Breast epithelium (tissue), 4 donors: ENCODE measurements around the gene MFSD12. TPM values are rescaled to one million over a fixed set of nuclear protein-coding genes. Genes with fewer than 3 reads are reported as not detected.
"Not testable (repeated sequence)": the region's sequence is repeated elsewhere in the genome, so short reads cannot be mapped to it uniquely, and the experiment has no call there.

Source experiments
- DNase-seq, 2 donors: peaks; one replicate each; pipeline ENCODE4 v3.0.0-alpha.2; 2019; ENCODE audit warnings: low spot score in 2 of 2
- H3K27ac ChIP-seq, 2 donors: fragments of 200-600 bp; sonication (generic) in 1 of 2; one replicate each; pipeline ENCODE4 v1.5.1; 2016 to 2019; ENCODE audit warnings: mild to moderate bottlenecking in 1 of 2
- H3K27me3 ChIP-seq, 2 donors: fragments of 200-600 bp; sonication (generic) in 1 of 2; one replicate each; pipeline versions ENCODE4 v1.5.1 to v1.6.0; 2017 to 2019; ENCODE audit warnings: control low read depth in 1 of 2, mild to moderate bottlenecking in 1 of 2
- H3K36me3 ChIP-seq: fragments of 200-600 bp; one replicate; pipeline ENCODE4 v1.5.1; 2019
- H3K4me1 ChIP-seq, 2 donors: fragments of 200-600 bp; sonication (generic); one replicate each; pipeline ENCODE4 v1.5.1; 2016 to 2019; ENCODE audit warnings: control low read depth in 1 of 2
- H3K4me3 ChIP-seq, 3 donors: fragments of 200-600 bp; sonication (generic); 1 replicate in 2 of 3; 2 replicates in 1 of 3; pipeline ENCODE4 v1.5.1; 2016 to 2019; ENCODE audit warnings: mild to moderate bottlenecking in 3 of 3, moderate library complexity in 2 of 3
- H3K9me3 ChIP-seq, 2 donors: fragments of 200-600 bp; sonication (generic) in 1 of 2; one replicate each; pipeline ENCODE4 v1.5.1; 2016 to 2019; ENCODE audit warnings: control low read depth in 1 of 2
- CTCF ChIP-seq, 3 donors: fragments of 450-650 bp; IDR thresholded peaks; one replicate each; pipeline ENCODE4 v1.5.1; 2016 to 2017; ENCODE audit warnings: antibody characterized with exemption in 3 of 3, mild to moderate bottlenecking in 3 of 3, moderate library complexity in 3 of 3
- POLR2A ChIP-seq: fragments of 450-650 bp; IDR thresholded peaks from one replicate; pipeline ENCODE4 v1.6.1; 2016; ENCODE audit warnings: antibody characterized with exemption, mild to moderate bottlenecking, moderate library complexity
- POLR2AphosphoS5 ChIP-seq, 3 donors: sonication (generic); formaldehyde crosslinking; IDR thresholded peaks; one replicate each; pipeline ENCODE4 v1.6.1; 2017; ENCODE audit warnings: antibody characterized with exemption in 3 of 3
- intact Hi-C: fragments of 100-400 bp; cut with DNase I; formaldehyde crosslinking; loops from one replicate; pipeline ENCODE4 v1.15.1; 2023; ENCODE audit warnings: low total_unique reads
- total RNA-seq, 3 donors: library from RNA; depleted of rRNA; stranded (reverse); fragments of >200 nt; gene quantifications; one replicate each; pipeline ENCODE4 v1.1.0, GENCODE V29; 2016

Gene MFSD12
- total RNA-seq, 3 donors from 2014 or later: 44.5 to 50.9 (median 44.9) TPM

GRCh38 chr19:3589949-3590348 is 32.6 kb upstream of the MFSD12 start:
- DNase-seq: no peak
- TF ChIP-seq POLR2A (no peak), CTCF (IDR thresholded peaks at IDR 0.05) (no peak), POLR2AphosphoS5 (IDR thresholded peaks at IDR 0.05) (no peak)
- no peak overlapping the region for H3K4me3 ChIP-seq
- no peaks in the 10 kb centered on the region for H3K4me1 ChIP-seq
- no peak overlapping the region for H3K27ac ChIP-seq
- peaks cover 4 to 9% of the 10 kb centered on the region in 2 donors for H3K27me3 ChIP-seq
- H3K36me3 ChIP-seq: no peaks in the 10 kb centered on the region
- H3K9me3 ChIP-seq: no peaks in the 10 kb centered on the region
- intact Hi-C loops: no loop called here

GRCh38 chr19:3589439-3589838 is 32.1 kb upstream of the MFSD12 start:
- Histone ChIP-seq H3K27ac (no peak overlapping the region), H3K9me3 (no peaks in the 10 kb centered on the region), H3K4me3 (no peak overlapping the region), H3K36me3 (no peaks in the 10 kb centered on the region), H3K27me3 (peaks cover 5 to 9% of the 10 kb centered on the region in 2 donors), H3K4me1 (no peaks in the 10 kb centered on the region)
- DNase-seq: no peak
- intact Hi-C loops: no loop called here
- TF ChIP-seq CTCF (IDR thresholded peaks at IDR 0.05) (no peak), POLR2AphosphoS5 (IDR thresholded peaks at IDR 0.05) (no peak), POLR2A (no peak)

GRCh38 chr19:3586707-3587346 is 29.4 kb upstream of the MFSD12 start:
- Histone ChIP-seq H3K4me3 (no peak overlapping the region), H3K27ac (no peak overlapping the region), H3K27me3 (peaks cover 5 to 9% of the 10 kb centered on the region in 2 donors), H3K9me3 (no peaks in the 10 kb centered on the region), H3K4me1 (no peaks in the 10 kb centered on the region), H3K36me3 (no peaks in the 10 kb centered on the region)
- intact Hi-C loops: no loop called here
- no peak for DNase-seq
- TF ChIP-seq POLR2A: no peak

GRCh38 chr19:3586127-3586626 is 28.8 kb upstream of the MFSD12 start:
- Histone ChIP-seq H3K27me3 (peaks cover 5 to 9% of the 10 kb centered on the region in 2 donors), H3K36me3 (no peaks in the 10 kb centered on the region), H3K9me3 (no peaks in the 10 kb centered on the region), H3K4me1 (no peaks in the 10 kb centered on the region), H3K27ac (no peak overlapping the region), H3K4me3 (peak overlapping the region; percentile 36 to 67 (median 41))
- intact Hi-C loops: no loop called here
- TF ChIP-seq POLR2AphosphoS5 (IDR thresholded peaks at IDR 0.05): no peak
- TF ChIP-seq CTCF (IDR thresholded peaks at IDR 0.05): peak in 2 of 3 donors; percentile 21 to 25
- TF ChIP-seq POLR2A: no peak
- DNase-seq: no peak

- intact Hi-C loops: no loop called here
- peak within 1 kb of the TSS; percentile 36 to 67 (median 41) for H3K4me3 ChIP-seq
- peaks cover 5 to 9% of the 10 kb centered on the region in 2 donors for H3K27me3 ChIP-seq
- H3K36me3 ChIP-seq: no peaks in the 10 kb centered on the region
- no peaks in the 10 kb centered on the region for H3K9me3 ChIP-seq
- no peak for DNase-seq
- TF ChIP-seq CTCF (IDR thresholded peaks at IDR 0.05) (no peak), POLR2A (no peak), POLR2AphosphoS5 (IDR thresholded peaks at IDR 0.05) (no peak)
- no peaks in the 10 kb centered on the region for H3K4me1 ChIP-seq
- no peak within 1 kb of the TSS for H3K27ac ChIP-seq
These were observed 28.1 kb upstream of the MFSD12 start, which contains the start of gene GIPC3 for GRCh38 chr19:3585301-3586126. Gene GIPC3, plus strand, starts transcription at chr19:3585478. Its CDS starts 120 bp downstream, at chr19:3585598.

- not testable (repeated sequence) for H3K36me3 ChIP-seq
These were observed 26.8 kb upstream of the MFSD12 start for GRCh38 chr19:3584036-3584802.

GRCh38 chr19:3581792-3582191 is 24.4 kb upstream of the MFSD12 start:
- H3K36me3 ChIP-seq, H3K9me3 ChIP-seq, H3K27me3 ChIP-seq, DNase-seq, H3K4me1 ChIP-seq, H3K4me3 ChIP-seq, H3K27ac ChIP-seq, intact Hi-C loops: not testable (repeated sequence)

More at GRCh38 chr19:3584036-3584802, 26.8 kb upstream of the MFSD12 start:
- DNase-seq, intact Hi-C loops, H3K9me3 ChIP-seq, H3K27me3 ChIP-seq, H3K27ac ChIP-seq, H3K4me1 ChIP-seq, H3K4me3 ChIP-seq: not testable (repeated sequence)
